Measurements from ENCODE around the gene DOCK9. TPM values are rescaled to one million over a fixed set of nuclear protein-coding genes. Genes with fewer than 3 reads are reported as not detected.

DOCK9 gene
- total RNA-seq, 4 donors from 2014 or later, result 31.4 to 46.7 (median 45.6) TPM

DNA sequence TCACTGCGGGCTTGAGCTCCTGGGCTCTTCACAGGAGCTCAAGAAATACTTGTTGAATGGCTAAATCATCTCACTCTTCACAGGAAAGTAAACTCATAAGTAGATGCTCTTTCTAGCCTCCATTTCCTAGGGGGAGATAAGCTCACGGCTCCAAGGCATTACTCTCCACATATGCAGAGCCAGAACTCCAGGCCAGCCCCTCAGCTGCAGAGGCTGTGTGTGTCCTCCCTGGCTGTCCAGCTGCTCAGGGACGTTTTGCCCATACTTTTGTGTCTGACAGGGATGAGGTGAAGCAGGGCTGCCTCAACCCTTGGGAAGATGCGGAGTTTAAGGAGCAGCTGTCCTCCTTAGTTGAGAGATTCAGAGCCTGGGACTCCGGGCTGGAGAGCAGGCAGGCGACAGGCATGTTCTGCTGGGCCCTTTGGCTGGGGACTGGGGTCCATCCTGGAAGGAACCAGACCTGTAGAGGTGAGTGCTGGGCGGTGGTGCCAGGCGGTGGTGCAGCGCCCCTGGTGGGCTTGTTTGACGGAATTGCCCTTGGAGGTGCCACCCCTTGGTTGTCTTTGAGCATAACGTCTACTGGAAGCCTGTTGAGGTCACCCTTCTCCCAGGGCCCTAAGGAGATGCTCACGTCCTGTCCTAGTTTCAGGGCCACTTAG is 204.9 kb downstream of the DOCK9 start:
- in situ Hi-C loops (cut with MboI; ENCODE audit: low sequenced_read_pairs in 4 of 4), result no loop called here
- intact Hi-C loops (cut with DNase I; ENCODE audit: low total_unique reads), result no loop called here
- TF ChIP-seq, protein P1, sequence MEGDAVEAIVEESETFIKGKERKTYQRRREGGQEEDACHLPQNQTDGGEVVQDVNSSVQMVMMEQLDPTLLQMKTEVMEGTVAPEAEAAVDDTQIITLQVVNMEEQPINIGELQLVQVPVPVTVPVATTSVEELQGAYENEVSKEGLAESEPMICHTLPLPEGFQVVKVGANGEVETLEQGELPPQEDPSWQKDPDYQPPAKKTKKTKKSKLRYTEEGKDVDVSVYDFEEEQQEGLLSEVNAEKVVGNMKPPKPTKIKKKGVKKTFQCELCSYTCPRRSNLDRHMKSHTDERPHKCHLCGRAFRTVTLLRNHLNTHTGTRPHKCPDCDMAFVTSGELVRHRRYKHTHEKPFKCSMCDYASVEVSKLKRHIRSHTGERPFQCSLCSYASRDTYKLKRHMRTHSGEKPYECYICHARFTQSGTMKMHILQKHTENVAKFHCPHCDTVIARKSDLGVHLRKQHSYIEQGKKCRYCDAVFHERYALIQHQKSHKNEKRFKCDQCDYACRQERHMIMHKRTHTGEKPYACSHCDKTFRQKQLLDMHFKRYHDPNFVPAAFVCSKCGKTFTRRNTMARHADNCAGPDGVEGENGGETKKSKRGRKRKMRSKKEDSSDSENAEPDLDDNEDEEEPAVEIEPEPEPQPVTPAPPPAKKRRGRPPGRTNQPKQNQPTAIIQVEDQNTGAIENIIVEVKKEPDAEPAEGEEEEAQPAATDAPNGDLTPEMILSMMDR (IDR thresholded peaks at IDR 0.05 in 4 of 5, conservative IDR thresholded peaks at IDR 0.05 in 1 of 5), result no peak
- no peak for TF ChIP-seq POLR2A (IDR thresholded peaks at IDR 0.05)

DNA sequence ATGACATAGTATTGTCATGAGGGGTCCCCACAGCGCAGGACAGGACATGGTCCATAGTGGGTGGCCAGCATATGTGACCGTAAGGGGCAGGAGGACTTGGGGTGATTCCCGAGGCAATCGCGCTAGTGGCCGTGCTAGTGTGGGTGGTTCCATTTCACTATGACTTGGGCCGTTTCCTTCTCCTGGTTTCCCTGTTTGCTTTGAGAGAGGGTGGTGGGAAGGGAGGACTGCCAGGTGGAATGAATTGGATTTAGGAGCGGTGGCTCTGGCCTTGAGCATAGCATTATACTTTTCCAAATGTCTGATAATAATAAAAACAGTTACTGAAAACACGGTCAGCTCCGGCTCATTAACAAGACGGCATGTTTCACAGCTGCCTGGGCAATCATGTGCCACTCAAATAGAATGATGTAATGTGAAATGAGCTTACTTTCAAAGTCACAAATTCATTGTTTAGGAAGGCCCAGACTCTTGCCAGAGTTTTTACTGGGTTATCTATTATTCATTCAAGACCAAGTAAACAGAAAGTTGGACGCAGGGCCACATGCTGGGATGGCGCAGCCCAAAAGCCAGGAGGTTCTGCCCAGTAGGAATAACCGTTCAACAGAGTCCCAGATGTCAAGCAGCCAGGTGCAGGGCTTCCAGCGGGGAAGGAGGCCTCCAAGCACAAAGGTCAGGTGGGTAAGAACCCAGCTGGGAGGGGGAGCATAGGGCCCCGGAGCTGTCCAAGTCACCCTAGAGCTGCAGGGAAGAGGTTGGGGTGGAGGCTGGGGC is 205.8 kb downstream of the DOCK9 start:
- DNase-seq (no peak), ATAC-seq (no peak)
- in situ Hi-C loops (cut with MboI; ENCODE audit: low sequenced_read_pairs in 4 of 4), result no loop called here
- Histone ChIP-seq H3K27me3 (no peaks in the 10 kb centered on the region), H3K36me3 (no peaks in the 10 kb centered on the region), H3K4me1 (no peaks in the 10 kb centered on the region), H3K4me3 (no peak overlapping the region), H3K27ac (no peak overlapping the region), H3K9me3 (no peaks in the 10 kb centered on the region)
- intact Hi-C loops (cut with DNase I; ENCODE audit: low total_unique reads), result no loop called here
- TF ChIP-seq, protein P1 (IDR thresholded peaks at IDR 0.05 in 4 of 5, conservative IDR thresholded peaks at IDR 0.05 in 1 of 5), result no peak
- TF ChIP-seq POLR2A (IDR thresholded peaks at IDR 0.05), result no peak

More for the DNA sequence above, 204.9 kb downstream of the DOCK9 start:
- Histone ChIP-seq H3K27ac (no peak overlapping the region), H3K9me3 (no peaks in the 10 kb centered on the region), H3K27me3 (no peaks in the 10 kb centered on the region), H3K4me1 (no peaks in the 10 kb centered on the region), H3K36me3 (no peaks in the 10 kb centered on the region), H3K4me3 (no peak overlapping the region)
- DNase-seq (no peak), ATAC-seq (no peak)

DNA sequence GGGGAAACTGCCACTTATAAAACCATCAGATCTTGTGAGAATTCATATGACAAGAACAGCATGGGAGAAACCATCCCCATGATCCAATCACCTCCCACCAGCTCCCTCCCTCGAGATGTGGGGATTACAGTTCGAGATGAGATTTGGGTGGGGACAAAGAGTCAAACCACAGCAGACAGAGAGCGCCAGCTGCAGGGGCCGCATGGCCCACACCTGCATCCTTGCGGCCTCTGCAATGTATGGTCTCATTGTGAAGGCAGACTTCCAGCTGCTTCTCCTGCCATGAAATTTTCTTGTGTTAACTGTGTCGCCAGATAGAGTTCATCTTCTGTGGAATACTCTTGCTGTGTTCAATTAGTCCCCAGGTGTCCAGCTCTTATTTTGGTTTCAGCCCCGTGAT is 208.1 kb downstream of the DOCK9 start:
- DNase-seq (no peak), ATAC-seq (no peak)
- H3K27me3 ChIP-seq, result no peaks in the 10 kb centered on the region
- in situ Hi-C loops (cut with MboI; ENCODE audit: low sequenced_read_pairs in 4 of 4), result no loop called here
- H3K4me1 ChIP-seq, result no peaks in the 10 kb centered on the region
- intact Hi-C loops (cut with DNase I; ENCODE audit: low total_unique reads), result no loop called here
- no peak for TF ChIP-seq POLR2A (IDR thresholded peaks at IDR 0.05)
- TF ChIP-seq, protein P1 (IDR thresholded peaks at IDR 0.05 in 4 of 5, conservative IDR thresholded peaks at IDR 0.05 in 1 of 5), result no peak
- H3K4me3 ChIP-seq, result no peak overlapping the region
- H3K27ac ChIP-seq, result no peak overlapping the region
- H3K36me3 ChIP-seq, result no peaks in the 10 kb centered on the region
- H3K9me3 ChIP-seq, result no peaks in the 10 kb centered on the region

DNA sequence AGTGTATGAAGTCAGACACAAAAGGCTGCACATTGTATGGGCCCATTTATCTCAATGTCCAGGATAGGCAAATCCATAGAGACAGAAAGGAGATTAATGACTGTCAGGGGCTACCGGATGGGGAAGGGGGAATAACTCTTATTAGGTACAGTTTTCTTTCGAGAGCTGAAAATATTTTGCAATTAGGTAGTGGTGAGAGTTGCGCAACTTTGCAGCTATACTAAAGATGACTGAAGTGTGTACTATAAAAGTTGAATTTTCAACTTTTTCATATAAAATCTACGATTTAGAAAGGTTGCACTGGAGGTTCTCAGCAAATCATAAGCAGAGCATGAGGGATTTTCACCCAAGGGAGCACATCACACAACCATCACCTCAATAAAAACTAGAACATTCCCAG is 209.3 kb downstream of the DOCK9 start:
- Histone ChIP-seq H3K36me3 (no peaks in the 10 kb centered on the region), H3K4me3 (no peak overlapping the region), H3K9me3 (no peaks in the 10 kb centered on the region), H3K27me3 (no peaks in the 10 kb centered on the region), H3K27ac (no peak overlapping the region), H3K4me1 (no peaks in the 10 kb centered on the region)
- in situ Hi-C loops (cut with MboI; ENCODE audit: low sequenced_read_pairs in 4 of 4) (no loop called here), intact Hi-C loops (cut with DNase I; ENCODE audit: low total_unique reads) (no loop called here)
- ATAC-seq, result no peak
- no peak for DNase-seq
- TF ChIP-seq, protein P1 (IDR thresholded peaks at IDR 0.05 in 4 of 5, conservative IDR thresholded peaks at IDR 0.05 in 1 of 5), result no peak
- TF ChIP-seq POLR2A (IDR thresholded peaks at IDR 0.05), result no peak

Measured in gastrocnemius medialis (tissue), 4 donors.